ENCODE data around the gene STX17.

DNA sequence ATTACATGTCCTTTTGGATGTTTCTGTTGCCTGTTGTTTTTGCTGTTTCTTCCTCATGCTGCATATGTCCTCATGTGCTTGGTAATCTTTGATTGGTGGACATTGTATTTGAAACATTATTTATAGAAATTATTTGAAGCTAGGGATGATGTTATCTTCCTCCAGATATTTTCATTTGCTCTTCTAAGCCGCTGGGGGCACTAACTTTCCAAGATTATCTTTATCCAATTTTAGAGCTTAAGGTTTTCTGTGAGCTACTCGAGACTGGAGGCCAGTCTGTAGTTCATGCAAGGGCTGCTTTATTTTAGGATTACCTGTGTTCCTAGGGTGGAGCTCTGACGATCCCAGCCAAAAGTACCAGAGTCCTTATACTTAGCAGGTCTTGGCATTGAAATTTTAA is 40.9 kb downstream of the STX17 start:
- TF ChIP-seq POLR2AphosphoS5 (IDR thresholded peaks at IDR 0.05): no peak
- TF ChIP-seq, protein P1, sequence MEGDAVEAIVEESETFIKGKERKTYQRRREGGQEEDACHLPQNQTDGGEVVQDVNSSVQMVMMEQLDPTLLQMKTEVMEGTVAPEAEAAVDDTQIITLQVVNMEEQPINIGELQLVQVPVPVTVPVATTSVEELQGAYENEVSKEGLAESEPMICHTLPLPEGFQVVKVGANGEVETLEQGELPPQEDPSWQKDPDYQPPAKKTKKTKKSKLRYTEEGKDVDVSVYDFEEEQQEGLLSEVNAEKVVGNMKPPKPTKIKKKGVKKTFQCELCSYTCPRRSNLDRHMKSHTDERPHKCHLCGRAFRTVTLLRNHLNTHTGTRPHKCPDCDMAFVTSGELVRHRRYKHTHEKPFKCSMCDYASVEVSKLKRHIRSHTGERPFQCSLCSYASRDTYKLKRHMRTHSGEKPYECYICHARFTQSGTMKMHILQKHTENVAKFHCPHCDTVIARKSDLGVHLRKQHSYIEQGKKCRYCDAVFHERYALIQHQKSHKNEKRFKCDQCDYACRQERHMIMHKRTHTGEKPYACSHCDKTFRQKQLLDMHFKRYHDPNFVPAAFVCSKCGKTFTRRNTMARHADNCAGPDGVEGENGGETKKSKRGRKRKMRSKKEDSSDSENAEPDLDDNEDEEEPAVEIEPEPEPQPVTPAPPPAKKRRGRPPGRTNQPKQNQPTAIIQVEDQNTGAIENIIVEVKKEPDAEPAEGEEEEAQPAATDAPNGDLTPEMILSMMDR (IDR thresholded peaks at IDR 0.05): no peak

Data from stomach (tissue), 4 donors.